ENCODE measurements around the gene CDSN. TPM values are rescaled to one million over a fixed set of nuclear protein-coding genes. Genes with fewer than 3 reads are reported as not detected.

Gene CDSN
- total RNA-seq, 1 donor from 2014 or later: not detected

DNA sequence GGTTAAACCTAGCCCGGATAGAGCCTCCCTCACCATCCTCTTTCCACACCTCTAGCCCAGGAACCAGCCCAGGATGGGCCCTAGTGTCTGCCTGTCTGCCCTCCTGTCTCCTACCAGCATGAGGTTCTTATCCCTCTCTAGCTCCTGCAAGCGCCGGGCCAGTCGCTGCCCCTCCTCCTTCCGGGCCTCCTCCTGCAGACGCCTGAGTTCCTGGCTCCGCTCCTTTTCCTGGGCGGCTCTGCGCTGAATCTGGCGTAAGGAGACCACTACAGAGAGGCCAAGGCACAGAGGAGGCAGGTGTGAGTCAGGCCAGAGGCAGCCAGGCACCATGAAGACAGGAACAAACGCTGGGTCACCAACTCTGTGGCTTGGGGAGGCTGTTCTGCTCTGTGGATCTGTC, 22.9 kb upstream of the CDSN start:
- no peak overlapping the region for H3K4me3 ChIP-seq (ENCODE audit: low read depth, low read length)
- TF ChIP-seq, protein P1, sequence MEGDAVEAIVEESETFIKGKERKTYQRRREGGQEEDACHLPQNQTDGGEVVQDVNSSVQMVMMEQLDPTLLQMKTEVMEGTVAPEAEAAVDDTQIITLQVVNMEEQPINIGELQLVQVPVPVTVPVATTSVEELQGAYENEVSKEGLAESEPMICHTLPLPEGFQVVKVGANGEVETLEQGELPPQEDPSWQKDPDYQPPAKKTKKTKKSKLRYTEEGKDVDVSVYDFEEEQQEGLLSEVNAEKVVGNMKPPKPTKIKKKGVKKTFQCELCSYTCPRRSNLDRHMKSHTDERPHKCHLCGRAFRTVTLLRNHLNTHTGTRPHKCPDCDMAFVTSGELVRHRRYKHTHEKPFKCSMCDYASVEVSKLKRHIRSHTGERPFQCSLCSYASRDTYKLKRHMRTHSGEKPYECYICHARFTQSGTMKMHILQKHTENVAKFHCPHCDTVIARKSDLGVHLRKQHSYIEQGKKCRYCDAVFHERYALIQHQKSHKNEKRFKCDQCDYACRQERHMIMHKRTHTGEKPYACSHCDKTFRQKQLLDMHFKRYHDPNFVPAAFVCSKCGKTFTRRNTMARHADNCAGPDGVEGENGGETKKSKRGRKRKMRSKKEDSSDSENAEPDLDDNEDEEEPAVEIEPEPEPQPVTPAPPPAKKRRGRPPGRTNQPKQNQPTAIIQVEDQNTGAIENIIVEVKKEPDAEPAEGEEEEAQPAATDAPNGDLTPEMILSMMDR (conservative IDR thresholded peaks at IDR 0.05; ENCODE audit: low read depth, low read length): no peak
- DNase-seq (ENCODE audit: low read depth): no peak

DNA sequence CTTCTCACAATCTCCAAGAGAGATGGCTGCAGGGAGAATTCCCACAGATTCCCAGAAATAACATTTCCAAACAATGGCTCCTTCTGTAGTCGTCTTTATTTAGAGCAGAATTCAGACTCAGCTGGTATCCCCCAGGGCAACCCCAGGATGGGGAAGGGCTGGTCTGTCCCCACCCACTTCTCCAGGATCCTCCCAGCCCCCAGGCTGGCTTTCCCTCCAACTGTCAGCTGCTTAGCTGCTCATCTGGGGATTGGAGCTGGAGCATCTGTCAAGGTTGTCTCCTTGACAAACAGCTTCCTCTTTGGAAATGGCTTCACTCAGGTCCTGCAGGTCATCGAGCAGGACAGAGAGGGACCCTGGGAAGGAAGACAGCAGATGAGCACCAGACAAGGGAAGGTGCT, 22.1 kb upstream of the CDSN start:
- no peak overlapping the region for H3K4me3 ChIP-seq (ENCODE audit: low read depth, low read length)
- TF ChIP-seq, protein P1 (conservative IDR thresholded peaks at IDR 0.05; ENCODE audit: low read depth, low read length): no peak
- DNase-seq (ENCODE audit: low read depth): no peak

DNA sequence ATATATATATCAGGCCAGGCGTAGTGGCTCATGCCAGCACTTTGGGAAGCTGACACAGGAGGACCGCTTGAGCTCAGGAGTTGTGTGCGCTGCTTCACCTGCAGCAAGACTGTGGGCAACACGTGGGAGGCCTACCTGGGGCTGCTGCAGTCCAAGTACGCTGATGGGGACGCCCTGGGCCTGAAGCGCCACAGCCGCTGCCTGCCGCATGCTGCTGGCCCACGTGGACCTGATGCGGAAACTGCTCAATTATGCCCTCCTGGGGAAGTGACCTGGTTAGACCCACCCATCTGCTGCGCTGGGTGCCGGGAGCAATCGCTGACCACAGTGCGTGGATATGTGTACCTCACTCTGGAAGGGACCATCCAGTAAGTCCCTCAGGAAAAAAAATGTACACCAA, 20.4 kb upstream of the CDSN start:
- no peak overlapping the region for H3K4me3 ChIP-seq (ENCODE audit: low read depth, low read length)
- no peak for DNase-seq (ENCODE audit: low read depth)
- TF ChIP-seq, protein P1 (conservative IDR thresholded peaks at IDR 0.05; ENCODE audit: low read depth, low read length): no peak

DNA sequence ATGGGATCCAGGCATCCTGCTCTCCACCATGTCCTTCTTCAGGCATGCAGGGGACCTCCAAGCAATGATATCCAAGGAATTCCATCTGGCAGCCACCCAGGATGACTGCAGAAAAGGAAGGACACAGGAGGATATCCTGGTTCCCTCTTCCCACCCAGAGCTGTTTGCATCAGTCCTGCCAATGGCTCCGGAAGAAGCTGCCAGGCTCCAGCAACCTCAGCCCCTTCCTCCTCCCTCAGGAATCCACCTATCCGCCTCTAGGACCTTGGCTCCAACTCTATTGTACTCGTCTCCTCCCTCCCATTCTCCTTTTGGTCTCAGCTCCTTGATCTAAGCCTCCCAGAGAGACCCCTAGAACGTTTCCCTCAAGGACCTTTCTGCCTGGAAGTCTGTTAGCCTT, 19.4 kb upstream of the CDSN start:
- TF ChIP-seq, protein P1 (conservative IDR thresholded peaks at IDR 0.05; ENCODE audit: low read depth, low read length): no peak
- no peak for DNase-seq (ENCODE audit: low read depth)
- H3K4me3 ChIP-seq (ENCODE audit: low read depth, low read length): no peak overlapping the region

- no peak within 1 kb of the TSS for H3K4me3 ChIP-seq (ENCODE audit: low read depth, low read length)
- DNase-seq (ENCODE audit: low read depth): no peak
- TF ChIP-seq, protein P1 (conservative IDR thresholded peaks at IDR 0.05; ENCODE audit: low read depth, low read length): no peak
These were observed 18.7 kb upstream of the CDSN start, which contains the start of gene PSORS1C2 for GRCh38 chr6:31138982-31139381. TSS of gene PSORS1C2 (minus strand) at chr6:31139066. CDS start at chr6:31139026, 40 bp downstream.

DNA sequence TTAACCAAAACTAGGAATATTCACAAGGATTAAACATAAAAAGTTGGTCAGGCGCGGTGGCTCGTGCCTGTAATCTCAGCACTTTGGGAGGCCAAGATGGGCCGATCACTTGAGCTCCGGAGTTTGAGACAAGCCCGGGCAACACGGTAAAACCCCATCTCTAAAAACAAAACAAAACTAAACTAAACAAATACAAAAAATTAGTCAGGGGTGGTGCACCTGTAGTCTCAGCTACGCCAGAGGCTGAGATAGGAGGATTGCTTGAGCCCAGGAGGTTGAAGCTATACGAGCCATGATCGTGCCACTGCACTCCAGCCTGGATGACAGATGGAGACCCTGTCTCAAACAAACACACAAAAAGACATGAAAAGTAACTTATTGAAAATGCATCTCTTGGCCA, 15.5 kb upstream of the CDSN start:
- no peak for DNase-seq (ENCODE audit: low read depth)
- TF ChIP-seq, protein P1 (conservative IDR thresholded peaks at IDR 0.05; ENCODE audit: low read depth, low read length): no peak

GRCh38 chr6:31132806-31133205, 12.6 kb upstream of the CDSN start:
- no peak for DNase-seq (ENCODE audit: low read depth)
- no peak overlapping the region for H3K4me3 ChIP-seq (ENCODE audit: low read depth, low read length)
- TF ChIP-seq, protein P1 (conservative IDR thresholded peaks at IDR 0.05; ENCODE audit: low read depth, low read length): no peak

More for the DNA sequence above, 15.5 kb upstream of the CDSN start:
- no peak overlapping the region for H3K4me3 ChIP-seq (ENCODE audit: low read depth, low read length)

Data from epithelial cell of proximal tubule (primary cell).